SK-N-SH (cell line): ENCODE measurements around the gene SURF1.

ENCODE experiments used
- CTCF ChIP-seq: fragments of 200-600 bp; sonication (generic); IDR thresholded peaks from 2 replicates; pipeline ENCODE4 v1.6.1; 2017; ENCODE audit warnings: antibody characterized with exemption, mild to moderate bottlenecking, moderate library complexity
- FOXM1 ChIP-seq: IDR thresholded peaks from 2 replicates; pipeline ENCODE4 v1.4.0; 2012; ENCODE audit warnings: low read depth, mild to moderate bottlenecking
- PBX3 ChIP-seq: IDR thresholded peaks from 2 replicates; pipeline ENCODE4; 2012

DNA sequence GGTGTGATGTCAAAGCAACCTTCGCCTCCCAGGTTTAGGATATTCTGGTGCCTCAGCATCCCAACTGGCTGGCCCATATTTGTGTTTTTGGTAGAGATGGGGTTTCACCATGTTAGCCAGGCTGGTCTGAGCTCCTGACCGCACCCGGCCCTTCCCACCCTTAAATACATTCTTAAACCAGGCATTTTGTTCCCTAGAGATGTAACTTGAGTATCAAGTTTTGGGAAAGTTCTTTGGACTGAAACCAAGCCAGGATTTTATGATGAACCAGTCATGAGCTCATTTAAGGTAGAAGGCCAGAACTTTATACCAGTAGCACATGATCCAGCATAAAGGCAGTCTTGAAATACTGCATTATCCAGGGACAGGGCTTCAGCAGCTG lies 4.8 kb downstream of the SURF1 start:
- no peak for TF ChIP-seq FOXM1
- no peak for TF ChIP-seq CTCF
- no peak for TF ChIP-seq PBX3
